ENCODE measurements around the gene CDH22.

The CDH22 gene

DNA sequence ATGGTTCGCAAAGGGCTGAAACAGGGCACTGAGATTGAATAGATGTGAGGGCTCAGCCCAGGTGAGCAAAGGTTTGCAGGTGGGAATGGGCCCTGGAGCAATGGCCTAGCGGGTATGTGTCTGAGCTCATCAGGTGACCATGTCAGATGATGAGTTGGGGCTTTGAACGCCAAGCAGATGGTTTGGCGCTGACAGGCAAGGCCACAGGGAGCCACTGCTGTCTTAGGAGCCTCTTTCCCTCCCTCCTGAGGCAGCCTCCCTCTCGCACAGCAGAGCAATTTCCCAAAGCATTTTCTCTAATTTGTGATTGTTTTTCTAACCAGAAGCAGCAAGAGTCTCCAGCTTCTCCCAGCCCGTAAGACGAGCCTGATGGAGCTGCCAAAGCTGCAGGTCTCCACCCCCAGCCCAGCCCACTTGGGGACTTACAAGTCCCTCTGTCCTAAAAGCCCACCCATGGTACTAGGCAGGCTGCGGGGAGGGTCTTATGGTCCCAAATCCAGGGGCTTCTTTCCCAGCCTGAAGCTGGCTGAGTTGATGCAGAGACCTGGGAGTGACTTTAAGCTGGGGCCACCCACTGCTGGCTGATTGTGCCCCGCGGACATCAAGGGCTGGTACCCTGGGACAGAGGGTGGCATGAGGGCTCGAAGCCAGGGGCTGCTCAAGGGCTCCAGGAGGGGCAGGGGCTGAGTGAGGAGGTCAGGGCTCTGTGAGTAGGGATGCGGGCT is 11.6 kb downstream of the CDH22 start:
- DNase-seq = no peak

DNA sequence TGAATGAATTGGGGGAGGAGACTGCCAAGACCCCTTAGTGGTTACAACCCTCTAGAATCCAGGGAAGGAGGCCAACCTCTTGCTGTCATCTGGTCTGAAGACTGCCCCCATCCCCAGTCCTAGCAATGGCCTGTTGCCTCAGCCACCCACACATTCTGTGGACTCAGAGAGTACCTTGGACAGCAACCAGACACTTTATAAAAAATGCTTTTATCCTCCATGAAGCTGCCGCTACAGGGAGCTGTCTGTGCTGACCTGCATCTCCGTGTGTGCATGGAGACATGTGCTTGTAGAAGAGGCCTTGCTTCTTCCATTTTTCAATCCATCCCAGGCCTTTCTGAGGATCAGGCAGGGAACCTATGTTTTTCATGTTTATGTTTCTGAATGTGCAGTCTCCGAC is 15.2 kb downstream of the CDH22 start:
- DNase-seq = no peak

DNA sequence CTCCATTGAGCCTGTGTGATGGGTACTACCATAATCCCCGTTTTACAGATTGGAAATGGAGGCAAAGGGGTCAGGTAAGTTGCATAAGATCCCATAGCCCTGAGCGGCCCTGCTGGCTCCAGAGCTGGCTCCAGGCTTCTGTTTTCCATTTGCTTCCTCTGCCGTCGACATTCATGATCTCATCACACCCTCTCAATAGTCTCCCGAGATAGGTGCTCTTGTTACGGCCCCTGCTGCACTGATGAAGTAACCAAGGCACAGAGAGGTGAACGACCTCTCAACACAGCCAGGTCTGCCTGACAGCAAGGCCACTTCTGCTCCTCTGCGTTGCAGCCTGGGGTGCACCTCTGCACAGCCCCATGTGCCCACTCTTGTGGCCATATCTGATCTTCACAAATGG is 16.9 kb downstream of the CDH22 start:
- no peak for DNase-seq

DNA sequence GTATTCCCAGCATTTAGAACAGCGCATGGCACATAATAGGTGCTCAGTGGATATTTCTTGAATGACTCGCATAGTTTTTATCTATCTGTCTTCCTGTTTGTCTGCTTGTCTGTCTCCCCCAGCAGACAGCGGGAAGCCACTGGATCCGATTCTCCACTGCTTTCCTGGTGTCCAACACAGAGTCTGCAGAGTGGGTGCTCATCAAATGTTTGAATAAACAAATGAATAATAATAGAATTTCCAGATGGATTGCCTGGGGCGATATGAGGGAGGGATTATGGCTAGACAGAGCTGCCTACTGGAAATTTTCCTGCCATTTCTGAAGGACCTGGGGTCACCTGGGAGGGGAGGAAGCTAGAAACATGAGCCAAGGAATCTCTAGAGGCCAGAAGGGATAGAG is 18.9 kb downstream of the CDH22 start:
- no peak for DNase-seq

DNA sequence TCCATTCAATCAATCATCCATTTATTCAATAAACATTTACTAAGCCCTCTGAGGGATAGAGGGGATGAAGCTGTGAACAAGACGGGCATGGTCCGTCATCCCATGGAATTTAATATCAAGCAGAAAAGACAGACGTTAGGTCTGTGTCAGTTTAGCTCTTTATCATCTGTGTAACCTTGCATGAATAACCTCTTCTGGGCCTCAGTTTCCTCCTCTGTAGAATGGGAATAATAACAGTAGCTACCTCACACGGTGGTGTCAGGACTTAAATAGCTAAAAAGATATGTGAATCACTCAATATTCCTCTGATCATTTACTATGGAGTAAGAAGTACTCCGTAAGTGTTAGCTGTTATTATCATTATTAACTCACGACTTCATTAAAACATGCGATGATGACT is 21.3 kb downstream of the CDH22 start:
- no peak for DNase-seq

DNA sequence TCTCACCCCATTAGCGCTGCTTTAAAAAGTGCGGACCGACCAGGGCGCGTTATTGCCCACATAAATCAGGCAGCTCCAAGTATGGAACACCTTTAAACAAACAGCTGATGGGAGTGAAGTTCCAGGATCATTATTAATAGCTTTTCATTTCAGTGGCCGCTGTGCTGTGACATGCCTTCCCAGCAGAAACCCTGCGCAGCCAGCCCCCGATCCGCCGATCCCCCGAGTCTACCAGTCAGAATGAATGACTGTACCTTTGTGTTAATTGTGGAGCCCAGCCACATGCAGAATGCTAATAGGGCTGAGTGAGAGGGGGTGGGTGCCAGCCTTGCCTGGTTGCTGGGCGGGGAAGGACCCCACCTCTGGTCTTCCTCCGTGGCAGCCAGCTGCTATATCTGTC is 21.9 kb downstream of the CDH22 start:
- DNase-seq = no peak

DNA sequence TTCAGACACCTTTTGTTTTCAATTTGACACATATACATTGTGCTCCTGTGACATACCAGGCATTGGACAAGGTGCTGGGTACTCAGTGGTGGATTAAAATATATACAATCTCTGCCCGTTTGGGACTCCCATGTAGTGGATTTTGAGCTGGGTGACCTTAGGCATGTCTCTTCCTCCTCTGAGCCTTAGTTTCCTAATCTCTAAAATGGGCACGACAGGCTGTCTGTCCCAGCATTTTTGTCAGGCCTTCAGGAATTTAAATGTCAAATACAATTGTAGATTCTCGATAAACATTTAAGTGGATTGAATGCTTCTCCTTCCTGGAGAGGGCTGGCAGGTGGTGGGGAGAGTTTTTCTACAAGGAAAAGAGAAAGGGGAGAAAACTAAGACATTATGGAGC is 22.6 kb downstream of the CDH22 start:
- DNase-seq = no peak

DNA sequence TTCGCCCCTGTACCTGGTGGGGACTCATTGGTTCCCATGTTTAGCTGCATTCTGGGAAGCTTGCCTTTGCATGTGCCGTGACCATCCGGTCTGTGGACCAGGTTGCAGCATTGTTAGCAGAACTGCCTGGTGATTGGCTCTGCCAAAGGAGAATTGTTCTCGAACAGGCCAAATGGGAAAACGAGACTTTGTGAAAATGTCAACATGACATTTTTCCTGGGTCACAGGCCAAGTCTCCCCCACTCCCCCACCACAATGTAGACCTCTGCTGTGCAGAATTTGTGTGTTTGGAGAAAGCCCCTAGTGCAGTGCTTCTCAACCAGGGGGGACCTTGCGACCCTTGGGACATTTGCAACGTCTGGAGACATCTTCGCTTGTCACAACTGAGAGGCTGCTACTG is 23.2 kb downstream of the CDH22 start:
- DNase-seq = no peak

DNA sequence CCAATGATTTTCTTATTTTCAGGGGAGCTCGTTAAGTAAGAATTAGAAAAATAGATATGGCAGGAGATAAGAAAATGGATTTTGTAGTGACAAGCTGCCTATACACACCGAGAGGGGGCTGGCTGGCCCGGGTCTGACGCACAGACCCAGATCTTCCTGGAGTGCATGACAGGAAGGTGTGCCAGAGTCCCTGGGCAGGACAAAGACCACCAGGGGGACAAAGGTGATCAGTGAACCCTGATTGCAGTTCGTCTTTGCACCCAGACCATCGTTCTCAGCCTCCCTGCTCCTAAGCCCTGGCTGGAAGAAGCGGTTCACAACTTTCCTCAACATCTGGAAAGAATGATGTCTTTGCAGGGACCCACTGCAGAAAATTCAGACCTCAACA is 24.3 kb downstream of the CDH22 start:
- no peak for DNase-seq

DNA sequence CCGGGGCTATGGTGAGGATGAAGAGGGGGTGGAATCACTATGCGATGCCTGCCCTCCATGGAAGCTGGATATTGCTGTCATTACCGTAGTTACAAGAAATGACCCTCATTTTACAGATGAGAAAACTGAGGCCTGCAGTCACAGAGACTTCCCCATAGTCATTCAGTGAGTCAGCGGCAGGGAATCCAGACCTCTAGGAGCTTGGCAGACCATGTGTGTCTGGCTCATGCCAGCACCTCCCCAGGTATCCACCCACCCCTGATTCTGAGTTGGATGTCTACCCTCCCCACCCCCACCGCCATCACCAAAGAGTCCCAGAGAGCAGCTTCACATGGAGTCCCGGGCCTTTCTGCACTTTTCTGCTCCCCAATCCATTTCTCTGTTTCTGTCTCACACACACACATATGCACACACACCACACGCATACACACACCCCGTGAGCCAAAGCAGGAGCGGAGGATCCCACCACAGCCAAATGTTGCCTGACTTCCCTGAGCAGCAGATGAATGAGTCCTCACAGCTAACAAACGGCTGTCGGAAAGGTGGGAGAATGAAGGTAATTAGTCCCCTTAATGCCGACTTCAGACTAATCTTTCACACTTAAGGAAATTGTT is 24.8 kb downstream of the CDH22 start:
- DNase-seq = no peak

DNA sequence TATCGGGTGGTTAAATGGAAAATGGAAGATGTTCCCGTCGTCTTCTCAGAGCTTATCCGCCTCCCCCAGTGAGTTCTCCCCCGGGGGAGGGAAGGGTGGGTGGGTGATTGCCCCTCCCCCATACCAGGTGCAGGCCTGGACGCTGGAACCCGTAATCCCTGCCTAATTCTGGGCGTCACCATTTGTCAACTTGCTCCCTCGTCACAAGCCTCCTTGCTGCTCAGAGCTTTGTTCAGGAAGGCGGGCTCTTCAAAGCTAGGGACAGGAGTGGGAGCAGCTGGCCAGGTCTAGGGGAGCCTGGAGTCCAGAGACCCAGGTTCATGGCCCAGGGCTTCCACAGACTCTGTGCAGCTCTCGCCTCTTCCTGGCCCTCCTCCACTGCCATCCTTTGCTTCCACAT is 25.6 kb downstream of the CDH22 start:
- DNase-seq = no peak

DNA sequence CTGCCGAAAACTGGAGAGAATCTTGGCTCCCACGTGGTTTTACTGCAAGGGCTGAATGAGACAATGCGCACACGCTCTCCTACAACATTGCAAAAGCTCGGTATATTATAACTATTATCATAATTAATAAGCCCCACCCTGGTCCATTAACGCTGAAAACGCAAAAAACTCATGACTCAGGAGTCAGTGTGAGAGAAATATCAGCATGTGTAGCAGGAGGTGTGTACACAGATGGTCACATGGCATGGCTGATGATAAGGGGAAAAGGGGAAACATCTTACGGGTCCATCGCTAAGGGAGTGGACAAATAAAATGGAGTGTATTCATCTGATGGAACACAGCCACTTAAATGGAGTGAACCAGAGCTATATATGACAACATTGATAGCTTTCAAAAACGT is 29.2 kb downstream of the CDH22 start:
- DNase-seq = no peak

DNA sequence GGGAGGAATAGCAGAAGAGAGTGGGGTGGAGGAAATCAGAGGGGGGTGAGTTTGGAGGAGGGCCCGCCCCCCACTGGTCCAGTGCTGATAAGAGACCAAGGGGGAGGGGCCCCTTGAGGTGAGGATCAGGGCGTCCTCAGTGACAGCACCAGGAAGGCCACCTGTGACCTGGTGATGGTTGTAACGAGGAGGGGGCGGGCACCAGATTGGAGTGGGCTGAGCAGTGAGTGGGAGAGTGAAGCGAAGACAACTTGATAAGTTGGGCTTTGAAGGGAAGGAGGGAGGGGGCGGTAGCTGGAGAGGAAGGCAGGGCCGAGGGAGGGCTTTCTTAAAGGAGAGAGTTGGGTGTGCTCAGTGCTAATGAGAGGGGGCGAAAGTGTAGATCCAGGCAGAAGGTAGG is 30.7 kb downstream of the CDH22 start:
- DNase-seq = no peak

DNA sequence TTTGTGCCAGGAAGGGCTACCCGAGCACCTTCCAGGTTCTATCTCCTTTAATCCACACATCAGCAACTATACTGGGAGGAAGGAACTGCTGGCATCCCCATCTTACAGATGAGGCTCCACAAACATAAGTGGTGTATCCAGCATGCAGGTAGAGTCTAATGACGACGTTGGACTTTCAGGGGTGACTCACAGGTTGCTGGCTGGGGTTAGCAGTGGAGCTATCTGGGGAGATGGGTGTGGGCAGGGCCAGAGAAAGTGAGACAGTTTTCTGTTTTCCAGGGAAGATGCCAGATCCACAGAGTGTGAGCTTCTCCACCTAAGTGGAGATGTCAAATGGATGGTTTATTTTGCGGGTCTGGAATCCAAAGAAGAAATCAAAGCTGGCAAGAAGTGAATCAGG is 31.8 kb downstream of the CDH22 start:
- DNase-seq = no peak

DNA sequence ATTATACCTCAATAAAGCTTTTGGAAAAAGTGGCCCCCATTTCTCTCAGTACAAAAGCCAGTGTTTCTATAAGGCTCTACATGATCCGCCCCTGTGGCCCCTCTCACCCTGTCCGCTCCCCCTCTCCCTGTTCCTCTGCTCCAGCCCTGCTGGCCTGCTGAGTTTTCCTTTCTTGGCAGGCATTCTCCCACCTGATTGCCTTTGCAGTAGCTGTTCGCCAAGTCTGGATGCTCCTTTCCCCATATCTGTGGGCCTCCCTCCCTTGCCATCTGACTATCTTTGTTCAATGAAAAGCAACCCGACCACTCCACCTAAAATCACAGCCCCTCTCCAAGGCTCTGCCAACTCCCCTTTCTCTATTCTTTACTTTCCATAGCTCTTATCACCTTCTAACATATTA is 33.2 kb downstream of the CDH22 start:
- no peak for DNase-seq

DNA sequence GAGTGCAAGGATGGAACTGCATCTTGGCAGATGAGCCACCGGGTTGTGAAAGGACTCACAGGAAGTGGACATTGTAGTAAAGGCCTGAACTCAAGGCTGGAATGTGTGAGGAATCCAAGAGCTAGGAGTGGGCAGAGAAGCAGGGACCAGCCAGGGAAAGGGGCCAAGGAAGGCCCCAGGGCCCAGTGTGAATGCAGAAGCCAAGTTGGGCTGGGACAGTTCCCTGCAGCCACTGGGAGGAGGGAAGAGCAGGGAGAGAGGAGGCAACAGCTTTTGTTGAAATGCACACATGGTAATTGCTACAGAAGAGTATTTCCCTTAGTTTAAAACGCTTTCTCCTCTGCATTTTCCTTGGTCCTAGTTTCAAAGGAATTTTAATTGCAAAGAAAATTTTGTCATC is 34.6 kb downstream of the CDH22 start:
- DNase-seq = no peak

DNA sequence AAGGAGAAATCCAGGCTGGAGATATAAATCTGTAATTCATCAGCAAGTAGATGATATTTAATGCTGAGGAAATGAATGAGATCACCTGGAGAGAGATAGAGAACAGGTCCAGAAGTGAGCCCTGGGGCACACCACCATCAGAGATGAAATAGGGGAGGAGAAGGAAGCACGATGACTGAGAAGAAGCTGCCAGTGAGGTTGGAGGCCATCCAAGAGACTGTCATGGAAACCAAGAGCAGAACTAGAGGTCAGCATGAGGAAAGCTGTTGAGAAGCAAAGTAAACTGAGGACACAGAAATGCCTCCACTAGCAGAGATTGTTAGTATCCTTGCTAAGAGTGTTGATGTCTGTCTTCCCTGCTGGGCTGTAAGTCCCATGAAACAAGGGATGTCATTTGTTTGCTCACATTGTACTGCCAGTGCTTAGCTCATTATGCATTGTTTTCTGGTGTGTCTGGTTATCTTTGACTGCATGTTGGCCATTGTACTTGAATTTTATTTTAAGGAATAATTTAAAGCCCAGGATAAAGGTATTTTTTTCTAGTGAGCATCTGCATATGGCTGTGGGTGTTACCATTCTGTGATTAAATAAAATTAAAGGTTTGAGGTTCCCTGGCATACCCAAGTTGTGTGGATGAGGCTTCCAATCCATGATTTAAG is 35.8 kb downstream of the CDH22 start:
- DNase-seq = no peak

DNA sequence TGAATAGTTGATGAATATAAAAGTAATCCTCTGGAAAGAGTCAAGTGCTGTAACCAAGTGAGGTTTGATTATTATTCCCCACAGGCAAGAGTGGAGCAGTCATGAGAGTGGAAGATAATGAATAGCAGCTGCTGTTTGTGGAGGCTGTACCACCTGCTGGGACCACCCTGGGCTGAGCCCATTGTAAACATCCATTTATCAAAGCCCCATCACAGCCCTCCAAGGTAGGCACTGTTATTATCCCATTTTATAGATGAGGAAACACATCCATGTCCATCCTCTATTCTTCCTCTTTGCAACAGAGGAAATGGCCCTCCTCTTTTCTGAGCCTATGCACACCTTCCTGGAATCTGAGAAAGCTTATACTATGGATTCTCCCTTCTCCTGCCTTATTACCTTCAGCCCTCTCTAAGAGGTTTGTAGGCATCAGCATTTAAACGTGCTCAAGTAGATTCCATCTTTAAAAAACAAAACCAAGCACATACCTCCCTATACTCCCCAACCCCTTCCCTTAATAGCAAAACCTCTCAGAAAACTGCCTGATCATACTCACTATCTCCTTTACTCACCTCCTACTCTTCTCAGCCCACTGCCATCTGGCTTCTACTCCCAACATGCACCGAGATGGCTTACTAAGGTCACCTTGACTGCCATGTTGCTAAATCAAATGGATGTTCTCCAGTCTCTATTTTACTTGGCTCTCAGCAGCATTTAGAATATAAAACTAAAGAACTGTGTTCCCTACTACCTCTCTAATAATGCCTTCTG is 37.1 kb downstream of the CDH22 start:
- DNase-seq = no peak

DNA sequence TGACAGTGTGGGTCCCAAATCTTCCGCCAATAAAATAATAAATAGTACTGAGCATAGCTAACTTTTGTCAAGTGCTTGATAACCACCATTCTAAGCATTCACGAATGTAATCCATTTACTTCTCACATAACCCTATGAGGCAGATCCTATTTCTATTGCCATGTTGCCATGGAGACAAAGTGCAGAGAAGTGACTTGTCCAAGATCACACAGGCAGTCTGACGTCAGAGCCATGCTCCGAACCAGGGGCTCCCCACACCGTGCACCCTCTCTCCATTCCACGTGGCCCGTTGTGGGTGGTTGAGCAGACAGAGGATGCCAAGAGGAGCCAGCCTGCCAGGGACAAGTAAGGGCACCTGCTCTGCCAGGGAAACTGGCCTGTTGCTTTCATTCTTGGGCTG is 38.9 kb downstream of the CDH22 start:
- no peak for DNase-seq

DNA sequence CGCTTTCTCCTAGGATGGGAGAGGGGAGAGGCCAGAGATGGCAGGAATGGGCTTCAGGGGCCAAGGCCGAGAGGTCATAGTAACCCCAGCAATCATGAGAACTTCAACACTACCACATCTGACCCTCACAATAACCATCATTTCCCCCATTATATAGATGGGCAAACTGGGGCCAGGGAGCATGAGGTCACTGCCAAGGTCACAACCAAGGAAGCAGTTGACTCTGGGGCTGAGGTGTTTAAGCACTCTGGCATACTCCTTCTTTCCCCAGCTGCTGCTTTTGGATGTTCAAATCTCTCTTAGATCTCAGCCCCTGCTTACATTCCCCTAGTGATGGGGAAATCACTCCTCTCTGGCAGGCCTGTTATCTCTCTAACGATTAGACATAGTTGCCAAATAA is 39.6 kb downstream of the CDH22 start:
- no peak for DNase-seq

DNA sequence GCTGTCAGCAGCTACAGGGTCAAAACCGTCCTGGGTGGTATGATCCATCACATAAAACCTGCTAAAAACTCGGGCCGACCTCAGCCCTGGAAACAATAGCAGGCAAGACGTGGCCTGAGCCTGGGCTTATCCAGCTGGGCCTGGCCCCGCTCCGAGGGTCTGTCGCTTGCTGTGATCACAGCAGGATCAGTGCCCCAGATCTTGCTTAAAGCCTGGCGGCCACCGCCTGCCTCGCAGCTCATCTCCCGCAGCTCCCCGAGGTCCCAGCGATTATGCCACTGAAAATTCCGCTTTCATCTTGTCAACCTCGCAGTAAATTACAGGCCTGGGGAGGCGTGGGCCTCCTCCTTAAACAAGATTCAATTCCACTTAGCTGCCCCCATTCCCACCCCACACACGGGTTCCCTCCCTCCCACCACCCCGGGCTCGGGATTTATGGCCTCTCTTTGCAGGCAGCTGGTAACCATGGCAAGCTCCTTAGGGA is 40.1 kb downstream of the CDH22 start:
- DNase-seq = no peak

DNA sequence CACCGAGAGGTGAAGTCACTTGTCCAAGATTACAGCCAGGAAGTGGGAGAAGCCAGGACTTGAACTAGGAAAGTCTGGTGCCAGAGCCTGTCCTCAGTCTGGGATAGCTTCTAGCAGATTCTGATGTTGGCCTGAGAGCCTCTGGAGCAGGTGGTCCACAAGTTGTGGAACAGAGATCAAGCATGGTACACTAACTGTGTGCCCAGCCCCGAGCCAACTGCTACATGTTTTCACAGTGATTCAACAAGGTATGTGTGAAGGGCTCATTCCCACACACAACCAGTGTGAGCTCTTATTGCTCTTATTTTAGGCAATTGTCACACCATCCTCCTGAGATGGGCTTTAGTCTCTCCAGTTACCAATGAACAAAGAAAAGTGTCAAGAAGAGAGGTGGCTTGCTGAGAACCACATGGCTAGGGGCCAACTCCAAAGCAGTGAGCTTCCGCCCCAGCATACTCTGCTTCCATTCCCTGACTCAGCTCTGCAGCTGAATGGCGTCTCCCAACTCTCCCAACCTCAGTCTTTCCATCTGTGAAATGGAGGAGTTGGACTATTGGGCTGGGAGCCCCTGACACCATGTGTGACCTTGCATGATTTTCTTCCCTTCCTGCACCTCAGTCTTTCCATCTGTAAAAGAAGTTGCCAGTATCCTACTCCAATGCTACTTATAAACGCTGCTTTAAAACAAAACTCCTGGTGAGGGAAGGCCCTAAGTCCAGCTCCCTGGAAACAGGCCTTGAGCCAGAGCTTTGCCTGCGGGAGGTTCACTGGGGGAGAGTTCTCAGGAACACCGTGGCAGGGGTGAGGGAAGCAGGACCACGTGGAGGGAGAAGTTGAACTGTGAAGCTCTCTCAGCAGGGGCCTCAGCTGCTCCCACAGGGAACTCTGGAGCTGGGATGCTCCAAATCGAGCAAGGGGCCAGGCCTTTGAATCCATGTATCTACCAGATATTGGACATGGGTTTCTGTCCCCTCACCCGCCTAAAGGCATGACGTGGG is 40.9 kb downstream of the CDH22 start:
- DNase-seq = no peak

All from cortex of kidney (tissue), 1 donor.